ENCODE data around the gene NKD2.

NKD2 gene

GRCh38 chr5:1008451-1009358, at the start of gene NKD2:
Gene NKD2 (plus strand): TSS chr5:1008802. CDS start chr5:1009058, 256 bp downstream.
- DNase-seq (ENCODE audit: extremely low read depth, low read depth): no peak
- TF ChIP-seq CTCF (IDR thresholded peaks at IDR 0.05; ENCODE audit: low read depth, low read length): peak; percentile 13

- no peak for TF ChIP-seq CTCF (IDR thresholded peaks at IDR 0.05; ENCODE audit: low read depth, low read length)
- no peak for DNase-seq (ENCODE audit: extremely low read depth, low read depth)
Observed at GRCh38 chr5:959581-960531, 48.7 kb upstream of the NKD2 start.

- no peak for DNase-seq (ENCODE audit: extremely low read depth, low read depth)
- TF ChIP-seq CTCF (IDR thresholded peaks at IDR 0.05; ENCODE audit: low read depth, low read length): no peak
Observed at GRCh38 chr5:960551-960950, 48.1 kb upstream of the NKD2 start.

- TF ChIP-seq CTCF (IDR thresholded peaks at IDR 0.05; ENCODE audit: low read depth, low read length): no peak
- DNase-seq (ENCODE audit: extremely low read depth, low read depth): no peak
Observed at GRCh38 chr5:961002-961710, 47.4 kb upstream of the NKD2 start.

- no peak for DNase-seq (ENCODE audit: extremely low read depth, low read depth)
- TF ChIP-seq CTCF (IDR thresholded peaks at IDR 0.05; ENCODE audit: low read depth, low read length): no peak
Observed at GRCh38 chr5:961711-962240, 46.8 kb upstream of the NKD2 start.

GRCh38 chr5:962386-962785, 46.2 kb upstream of the NKD2 start:
- no peak for DNase-seq (ENCODE audit: extremely low read depth, low read depth)

More at GRCh38 chr5:962386-962785, 46.2 kb upstream of the NKD2 start:
- no peak for TF ChIP-seq CTCF (IDR thresholded peaks at IDR 0.05; ENCODE audit: low read depth, low read length)

All from AG09319 (cell line).